AML-193 (cell line): ENCODE measurements around the gene PTPRM.

Source experiments
- DNase-seq, 2 experiments: peaks; one replicate each; lab custom pipeline; 2025; lab: John Stamatoyannopoulos, UW

PTPRM gene

DNA sequence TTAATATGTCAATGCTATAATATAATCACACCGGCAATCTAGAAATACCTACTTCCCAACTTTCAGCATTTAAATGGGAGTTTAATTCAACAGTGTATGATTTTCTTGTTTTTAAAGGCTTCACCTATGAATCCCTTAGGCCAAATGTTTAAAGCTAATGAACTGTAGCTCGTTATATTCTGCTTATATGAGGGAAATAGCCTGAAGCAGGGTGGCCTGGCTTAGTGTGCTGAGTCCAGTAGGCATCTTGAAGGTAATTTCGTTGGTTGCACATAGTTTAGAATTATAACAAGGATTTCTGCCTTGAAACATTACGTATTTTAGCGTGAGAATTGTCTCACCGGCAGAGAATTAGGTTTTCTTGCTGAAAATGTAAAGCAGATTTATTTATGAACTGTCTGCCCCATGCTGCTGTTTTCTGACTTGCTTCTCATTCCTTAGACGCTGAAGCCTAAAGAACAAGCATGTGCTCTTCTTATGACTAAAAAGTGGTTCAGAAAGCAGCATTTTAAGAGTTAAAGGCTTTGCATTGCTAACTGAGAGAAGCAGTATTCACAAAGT, 608.5 kb downstream of the PTPRM start:
- no peak for DNase-seq

- no peak for DNase-seq
These were observed 609.0 kb downstream of the PTPRM start for GRCh38 chr18:8176109-8176508.

GRCh38 chr18:8176554-8176953, 609.4 kb downstream of the PTPRM start:
- no peak for DNase-seq

DNA sequence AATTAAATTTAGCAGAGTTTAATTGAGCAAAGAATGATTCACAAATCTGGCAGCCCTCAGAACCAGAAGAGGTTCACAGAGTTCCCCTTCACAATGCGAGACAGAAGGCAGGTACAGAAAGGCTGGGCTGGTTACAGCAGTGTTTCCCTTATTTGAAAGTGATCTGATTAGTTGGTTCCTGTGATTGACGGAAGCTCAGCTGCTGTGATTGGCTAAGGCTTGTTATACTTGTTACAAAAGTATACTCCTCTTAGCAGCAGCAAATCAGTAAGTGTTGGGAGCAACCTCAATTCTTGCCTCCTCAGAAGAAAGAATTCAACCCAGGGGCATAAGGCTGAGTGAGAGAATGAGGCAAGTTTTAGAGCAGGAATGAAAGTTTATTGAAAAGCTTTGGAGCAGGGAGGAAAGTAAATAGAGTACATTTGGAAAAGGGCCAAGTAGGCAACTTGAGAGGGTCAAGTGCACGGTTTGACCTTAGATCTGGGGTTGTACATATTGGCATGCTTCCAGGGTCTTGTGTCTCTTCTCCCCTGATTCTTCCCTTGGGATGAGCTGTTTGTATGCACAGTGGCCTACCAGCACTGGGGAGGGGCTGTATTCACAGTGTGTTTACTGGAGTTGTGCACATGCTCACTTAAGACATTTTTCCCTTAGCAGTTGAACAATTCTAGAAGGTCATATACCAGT, 610.4 kb downstream of the PTPRM start:
- no peak for DNase-seq

GRCh38 chr18:8186413-8186812, 619.3 kb downstream of the PTPRM start:
- no peak for DNase-seq

- no peak for DNase-seq
These were observed 621.1 kb downstream of the PTPRM start for GRCh38 chr18:8188184-8188583.

DNA sequence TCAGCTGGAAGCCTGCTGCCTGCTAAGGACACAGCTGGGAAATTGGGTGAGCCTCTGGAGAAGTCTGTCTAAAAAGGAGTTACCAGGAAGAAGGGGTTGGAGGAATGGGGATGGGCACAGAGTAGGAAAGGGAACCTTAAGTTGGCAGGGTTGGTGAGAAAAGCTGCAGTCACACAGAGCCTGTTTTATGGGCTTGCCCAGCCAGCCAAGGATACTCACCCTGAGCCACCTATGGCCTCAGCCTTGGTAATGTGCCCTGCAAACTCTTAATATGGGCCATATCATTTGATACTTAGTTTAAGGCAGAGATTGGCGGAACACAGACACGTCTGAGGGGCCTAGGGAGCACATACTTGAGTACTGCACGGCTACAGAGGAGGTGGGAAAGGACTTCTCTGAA, 623.9 kb downstream of the PTPRM start:
- DNase-seq = no peak

DNA sequence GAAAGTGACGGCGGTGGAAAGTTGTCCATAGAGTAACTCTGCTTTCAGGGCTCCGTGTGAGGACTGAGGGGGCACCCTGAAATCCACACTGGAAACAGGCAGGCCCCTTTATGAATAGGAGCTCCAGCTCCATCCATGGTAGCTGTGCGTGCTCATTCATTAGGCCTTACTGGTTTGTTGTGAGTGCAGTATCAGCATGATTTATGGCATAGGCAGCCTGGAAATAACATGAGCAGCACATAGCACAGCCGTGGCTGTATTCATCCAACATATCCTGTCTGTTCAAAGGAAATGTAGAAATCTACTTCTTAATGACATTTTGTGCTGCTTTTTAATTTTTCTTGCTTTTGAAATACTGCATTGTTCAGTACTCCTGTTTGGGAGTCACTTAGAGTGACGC, 627.3 kb downstream of the PTPRM start:
- DNase-seq = no peak

DNA sequence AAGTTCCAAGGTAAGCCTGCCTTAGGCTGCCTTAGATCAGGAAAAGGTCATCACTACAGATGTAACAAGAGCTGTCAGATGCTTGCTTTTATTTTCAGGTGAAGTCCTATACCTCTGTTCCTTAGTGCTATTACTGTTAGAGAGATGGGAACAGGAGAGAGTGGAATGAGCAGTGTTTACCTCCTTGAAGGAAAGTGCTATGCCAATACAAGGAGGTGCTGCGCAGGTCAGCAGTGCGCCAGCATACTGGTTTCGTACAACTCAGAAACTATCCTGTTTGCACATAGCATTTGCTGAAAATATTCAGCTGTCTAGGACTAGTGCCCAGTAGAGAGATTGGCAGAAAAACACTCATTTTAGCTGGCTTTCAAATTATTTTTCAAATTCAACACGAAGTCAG, 629.1 kb downstream of the PTPRM start:
- DNase-seq = no peak

GRCh38 chr18:8197499-8197898, 630.4 kb downstream of the PTPRM start:
- DNase-seq = no peak

DNA sequence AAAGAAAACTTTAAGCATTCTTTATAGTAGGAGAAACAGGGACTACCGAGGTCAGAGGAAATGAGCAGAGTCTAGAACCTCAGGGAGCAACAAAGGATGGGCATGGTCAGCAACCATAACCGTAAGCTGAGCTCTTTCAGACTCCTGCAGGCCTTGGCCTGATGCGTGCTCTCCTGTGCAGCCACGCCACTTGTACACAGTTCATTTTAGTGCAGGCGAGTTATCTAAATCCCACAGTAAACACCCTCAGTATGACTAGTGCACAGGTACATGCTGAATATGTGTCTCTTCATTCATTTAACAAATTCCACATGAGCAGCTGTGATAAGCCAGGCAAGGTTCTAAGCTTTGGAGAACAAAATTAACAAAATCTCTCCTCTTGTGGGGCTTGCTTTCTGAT, 640.9 kb downstream of the PTPRM start:
- DNase-seq = no peak

- DNase-seq = no peak
These were observed 641.6 kb downstream of the PTPRM start for GRCh38 chr18:8208716-8209115.

DNA sequence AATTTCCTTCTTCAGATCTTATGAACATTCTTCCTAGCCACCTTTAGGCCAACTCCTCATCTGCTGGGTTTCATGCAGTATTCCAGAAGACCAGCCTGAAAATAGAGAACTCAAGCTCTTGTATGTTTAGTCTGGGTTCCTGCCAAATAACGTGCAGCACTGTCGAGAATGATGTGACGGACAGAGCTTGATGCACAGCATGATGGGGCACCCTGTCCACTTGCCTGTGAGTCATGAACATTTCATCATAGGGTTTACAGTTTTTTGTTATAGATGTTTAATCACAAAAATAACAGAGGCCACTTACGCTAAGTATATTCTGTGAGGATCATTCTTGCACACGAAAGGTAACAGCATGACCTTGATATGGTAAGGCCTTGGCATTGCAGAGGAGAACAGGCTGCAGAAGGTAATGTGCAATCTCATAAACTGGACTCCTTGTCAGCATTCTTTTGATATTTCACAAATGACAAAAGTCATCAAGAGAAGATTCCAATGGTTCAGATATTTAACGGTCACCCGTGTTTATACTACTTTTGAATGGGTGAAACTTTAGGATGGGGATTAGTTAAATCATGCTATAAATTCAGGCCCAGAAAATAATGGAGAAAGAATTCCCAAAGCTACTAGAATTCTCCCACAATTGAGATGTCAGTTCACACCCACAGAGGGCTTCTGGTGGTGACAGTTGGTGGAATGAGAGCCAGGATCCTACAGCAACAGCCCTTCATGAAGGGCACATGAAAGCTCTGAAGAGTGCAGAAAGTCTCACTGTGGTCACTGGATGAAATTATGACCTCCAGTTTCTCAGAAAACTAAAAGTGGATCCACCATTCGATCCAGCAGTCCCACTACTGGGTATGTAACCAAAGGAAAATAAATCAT, 646.0 kb downstream of the PTPRM start:
- DNase-seq = no peak

DNA sequence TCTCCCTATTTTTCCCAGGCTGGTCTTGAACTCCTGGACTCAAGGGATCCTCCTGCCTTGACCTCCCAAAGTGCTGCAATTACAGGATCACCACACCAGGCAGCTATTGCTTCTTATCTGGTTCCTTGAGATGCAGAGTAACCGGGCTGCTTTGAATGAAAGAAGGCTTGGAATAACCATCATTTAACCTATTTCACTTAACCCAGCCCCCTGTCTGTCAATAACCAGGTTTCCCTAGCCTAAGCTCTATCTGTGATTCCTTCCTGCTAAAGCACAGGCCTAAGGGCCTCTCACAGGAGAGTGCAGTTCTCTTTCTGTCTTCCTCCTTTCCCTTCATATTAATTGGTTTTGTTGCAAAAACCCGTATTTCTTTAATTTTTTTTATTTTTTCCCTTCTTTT, 648.6 kb downstream of the PTPRM start:
- no peak for DNase-seq

- no peak for DNase-seq
These were observed 650.0 kb downstream of the PTPRM start for GRCh38 chr18:8217051-8217564.

GRCh38 chr18:8218197-8218596, 651.1 kb downstream of the PTPRM start:
- no peak for DNase-seq

GRCh38 chr18:8221452-8221851, 654.3 kb downstream of the PTPRM start:
- no peak for DNase-seq

- DNase-seq = no peak
These were observed 657.5 kb downstream of the PTPRM start for GRCh38 chr18:8224576-8224975.

GRCh38 chr18:8229040-8229439, 661.9 kb downstream of the PTPRM start:
- no peak for DNase-seq

DNA sequence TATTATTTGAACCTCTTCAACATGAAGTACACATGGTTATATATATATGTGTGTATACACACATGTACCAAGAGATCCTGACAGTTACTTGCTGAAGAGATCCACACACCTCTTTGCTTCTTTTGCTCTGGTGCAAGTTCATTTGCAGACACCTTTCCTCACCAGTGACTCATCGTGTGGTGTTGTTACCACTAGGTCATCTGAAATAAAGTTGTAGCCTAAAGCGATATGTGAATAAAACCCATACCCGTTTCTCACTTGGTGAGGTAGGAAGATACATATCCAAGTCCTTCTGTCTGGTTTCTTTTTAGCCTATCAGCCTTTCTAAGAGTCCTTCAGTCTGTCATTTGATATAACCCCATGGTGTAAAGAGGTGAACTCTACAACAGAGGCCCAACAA, 662.7 kb downstream of the PTPRM start:
- DNase-seq = no peak

- DNase-seq = no peak
These were observed 664.2 kb downstream of the PTPRM start for GRCh38 chr18:8231316-8231715.

- no peak for DNase-seq
These were observed 665.7 kb downstream of the PTPRM start for GRCh38 chr18:8232791-8233190.

DNA sequence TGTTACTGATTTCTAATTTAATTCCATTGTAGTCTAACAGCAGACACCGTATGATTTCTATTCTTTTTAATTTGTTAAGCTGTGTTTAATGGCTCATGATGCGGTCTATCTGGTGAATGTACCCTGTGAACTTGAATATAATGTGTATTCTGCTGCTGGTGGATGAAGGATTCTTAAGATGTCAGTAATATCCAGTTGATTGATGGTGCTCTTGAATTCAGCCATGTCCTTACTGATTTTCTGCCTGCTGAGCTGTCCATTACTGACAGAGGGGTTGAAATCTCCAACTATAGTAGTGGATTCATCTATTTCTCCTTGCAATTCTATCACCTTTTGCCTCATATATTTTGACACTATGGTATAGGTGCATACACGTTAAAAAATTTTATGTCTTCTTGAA, 668.8 kb downstream of the PTPRM start:
- no peak for DNase-seq
